ENCODE data around the gene EGFR.
A peak's percentile ranks its signal among the peaks of the same experiment; 100 is the strongest.

The EGFR gene

DNA sequence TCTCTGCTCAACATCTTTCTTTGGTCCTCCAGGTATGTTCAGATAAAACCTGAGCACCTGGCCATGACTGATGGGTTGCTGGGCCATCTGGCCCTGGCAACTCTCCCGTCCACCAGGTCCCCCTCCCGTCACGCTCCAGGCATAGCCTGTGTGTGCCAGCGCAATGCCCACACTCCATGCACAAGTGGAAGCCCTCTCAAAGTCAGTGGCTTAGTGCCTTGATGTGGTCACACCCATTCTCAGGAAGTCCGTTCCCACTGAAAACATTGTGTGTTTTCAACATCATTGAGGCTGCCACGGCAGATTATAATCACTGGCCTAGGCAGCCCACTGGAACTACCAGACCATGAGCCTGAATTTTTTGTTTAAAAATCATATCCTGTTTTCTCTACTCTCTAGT lies 175.7 kb downstream of the EGFR start:
- no peak for DNase-seq

DNA sequence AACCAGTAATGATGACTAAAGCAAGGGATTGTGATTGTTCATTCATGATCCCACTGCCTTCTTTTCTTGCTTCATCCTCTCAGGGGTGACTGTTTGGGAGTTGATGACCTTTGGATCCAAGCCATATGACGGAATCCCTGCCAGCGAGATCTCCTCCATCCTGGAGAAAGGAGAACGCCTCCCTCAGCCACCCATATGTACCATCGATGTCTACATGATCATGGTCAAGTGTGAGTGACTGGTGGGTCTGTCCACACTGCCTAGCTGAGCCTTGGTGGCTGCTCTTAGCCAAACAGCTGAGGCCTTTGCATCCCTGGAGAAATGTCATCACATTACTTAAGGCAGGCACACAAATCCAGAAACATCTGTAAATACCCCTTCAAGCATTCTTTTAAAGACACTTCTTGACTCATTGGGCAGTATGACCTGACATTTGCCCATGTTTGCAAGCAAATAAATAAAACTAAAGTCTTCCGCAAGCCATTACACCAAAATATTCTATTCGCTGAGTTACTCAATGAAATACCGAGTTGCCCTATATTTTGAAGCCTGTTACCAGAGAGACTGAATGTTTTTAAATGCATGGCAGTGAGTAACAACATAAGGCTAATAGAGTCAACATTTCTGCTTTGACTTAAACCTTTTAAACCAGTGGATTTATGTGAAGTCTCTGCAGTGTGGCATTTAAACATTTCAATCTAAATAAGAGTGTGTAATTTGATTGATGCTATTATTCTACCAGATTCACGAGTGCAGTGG lies 180.0 kb downstream of the EGFR start:
- no peak for DNase-seq

DNA sequence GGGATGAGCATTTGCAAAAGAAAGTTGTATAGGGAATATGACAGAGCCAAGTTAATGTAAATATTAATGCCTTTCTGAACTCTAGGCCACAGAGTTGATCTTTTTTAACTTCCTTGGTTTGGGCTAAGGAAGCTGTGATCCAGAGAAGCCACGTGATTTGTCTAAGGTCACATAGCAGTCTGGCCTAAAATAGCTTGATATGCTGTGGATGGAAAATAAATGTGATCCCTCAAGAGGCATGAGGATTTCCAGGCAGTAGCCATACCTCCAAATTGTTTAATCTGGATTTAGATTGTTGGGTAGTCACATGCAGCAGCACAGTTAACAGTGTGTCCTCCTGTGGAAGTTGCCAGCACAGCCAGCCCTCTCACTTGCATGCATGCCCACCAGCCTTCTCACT lies 180.6 kb downstream of the EGFR start:
- no peak for DNase-seq

DNA sequence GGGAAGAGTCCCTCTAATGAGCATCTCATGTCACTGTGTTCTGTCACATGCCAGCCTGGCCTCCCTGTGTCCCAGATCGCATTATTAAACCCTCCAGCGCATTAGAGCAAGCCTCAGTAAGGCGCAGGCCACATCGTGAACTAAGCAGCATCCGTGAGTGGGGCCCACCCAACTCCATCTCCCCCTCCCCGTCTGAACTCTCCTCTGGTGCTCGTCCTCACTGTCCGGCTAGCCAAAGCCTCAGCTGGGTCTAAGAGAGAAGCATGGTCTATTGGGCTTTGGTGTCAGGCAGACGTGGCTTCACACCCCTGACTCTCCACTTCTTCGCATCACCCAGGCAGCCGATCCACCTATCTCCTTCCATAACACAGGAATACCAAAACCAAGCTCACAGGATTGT lies 181.6 kb downstream of the EGFR start:
- DNase-seq: no peak

DNA sequence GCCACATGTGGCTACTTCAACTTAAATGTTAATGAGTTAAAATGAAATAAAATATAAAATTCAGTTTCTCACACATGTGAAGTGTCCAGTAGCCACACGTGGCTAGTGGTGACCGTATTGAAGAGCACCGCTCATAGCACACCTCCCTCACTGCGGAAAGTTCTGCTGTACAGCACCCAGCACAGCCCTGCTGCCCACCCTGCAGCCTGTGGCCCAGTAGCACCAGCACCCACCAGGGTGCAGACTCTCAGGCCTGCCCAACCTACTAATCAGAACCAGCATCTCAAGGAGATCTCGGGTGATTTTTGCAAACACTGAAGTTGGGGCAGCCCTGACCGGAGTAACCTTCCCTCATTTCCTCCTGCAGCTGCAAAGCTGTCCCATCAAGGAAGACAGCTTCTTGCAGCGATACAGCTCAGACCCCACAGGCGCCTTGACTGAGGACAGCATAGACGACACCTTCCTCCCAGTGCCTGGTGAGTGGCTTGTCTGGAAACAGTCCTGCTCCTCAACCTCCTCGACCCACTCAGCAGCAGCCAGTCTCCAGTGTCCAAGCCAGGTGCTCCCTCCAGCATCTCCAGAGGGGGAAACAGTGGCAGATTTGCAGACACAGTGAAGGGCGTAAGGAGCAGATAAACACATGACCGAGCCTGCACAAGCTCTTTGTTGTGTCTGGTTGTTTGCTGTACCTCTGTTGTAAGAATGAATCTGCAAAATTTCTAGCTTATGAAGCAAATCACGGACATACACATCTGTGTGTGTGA lies 183.5 kb downstream of the EGFR start:
- no peak for DNase-seq

DNA sequence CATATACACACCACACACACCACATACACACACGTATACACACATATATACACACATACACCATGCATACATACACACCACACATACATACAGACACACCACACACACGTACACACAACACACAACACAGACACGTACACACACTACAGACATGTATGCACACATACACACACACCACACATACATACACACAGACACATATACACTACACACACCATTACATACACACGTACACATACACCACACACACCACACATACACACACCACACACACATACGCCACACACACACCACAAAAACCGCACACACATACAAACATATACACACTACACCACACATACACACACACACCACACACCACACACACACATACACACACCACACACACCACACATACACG lies 184.5 kb downstream of the EGFR start:
- no peak for DNase-seq

DNA sequence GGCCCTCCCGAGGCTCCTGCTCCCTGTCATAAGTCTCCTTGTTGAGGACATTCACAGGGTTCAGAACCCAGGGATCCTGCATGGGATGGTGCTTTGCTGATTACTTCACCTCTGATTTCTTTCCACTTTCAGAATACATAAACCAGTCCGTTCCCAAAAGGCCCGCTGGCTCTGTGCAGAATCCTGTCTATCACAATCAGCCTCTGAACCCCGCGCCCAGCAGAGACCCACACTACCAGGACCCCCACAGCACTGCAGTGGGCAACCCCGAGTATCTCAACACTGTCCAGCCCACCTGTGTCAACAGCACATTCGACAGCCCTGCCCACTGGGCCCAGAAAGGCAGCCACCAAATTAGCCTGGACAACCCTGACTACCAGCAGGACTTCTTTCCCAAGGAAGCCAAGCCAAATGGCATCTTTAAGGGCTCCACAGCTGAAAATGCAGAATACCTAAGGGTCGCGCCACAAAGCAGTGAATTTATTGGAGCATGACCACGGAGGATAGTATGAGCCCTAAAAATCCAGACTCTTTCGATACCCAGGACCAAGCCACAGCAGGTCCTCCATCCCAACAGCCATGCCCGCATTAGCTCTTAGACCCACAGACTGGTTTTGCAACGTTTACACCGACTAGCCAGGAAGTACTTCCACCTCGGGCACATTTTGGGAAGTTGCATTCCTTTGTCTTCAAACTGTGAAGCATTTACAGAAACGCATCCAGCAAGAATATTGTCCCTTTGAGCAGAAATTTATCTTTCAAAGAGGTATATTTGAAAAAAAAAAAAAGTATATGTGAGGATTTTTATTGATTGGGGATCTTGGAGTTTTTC lies 186.5 kb downstream of the EGFR start:
- DNase-seq: no peak

DNA sequence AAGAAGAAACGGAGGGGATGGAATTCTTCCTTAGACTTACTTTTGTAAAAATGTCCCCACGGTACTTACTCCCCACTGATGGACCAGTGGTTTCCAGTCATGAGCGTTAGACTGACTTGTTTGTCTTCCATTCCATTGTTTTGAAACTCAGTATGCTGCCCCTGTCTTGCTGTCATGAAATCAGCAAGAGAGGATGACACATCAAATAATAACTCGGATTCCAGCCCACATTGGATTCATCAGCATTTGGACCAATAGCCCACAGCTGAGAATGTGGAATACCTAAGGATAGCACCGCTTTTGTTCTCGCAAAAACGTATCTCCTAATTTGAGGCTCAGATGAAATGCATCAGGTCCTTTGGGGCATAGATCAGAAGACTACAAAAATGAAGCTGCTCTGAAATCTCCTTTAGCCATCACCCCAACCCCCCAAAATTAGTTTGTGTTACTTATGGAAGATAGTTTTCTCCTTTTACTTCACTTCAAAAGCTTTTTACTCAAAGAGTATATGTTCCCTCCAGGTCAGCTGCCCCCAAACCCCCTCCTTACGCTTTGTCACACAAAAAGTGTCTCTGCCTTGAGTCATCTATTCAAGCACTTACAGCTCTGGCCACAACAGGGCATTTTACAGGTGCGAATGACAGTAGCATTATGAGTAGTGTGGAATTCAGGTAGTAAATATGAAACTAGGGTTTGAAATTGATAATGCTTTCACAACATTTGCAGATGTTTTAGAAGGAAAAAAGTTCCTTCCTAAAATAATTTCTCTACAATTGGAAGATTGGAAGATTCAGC lies 187.6 kb downstream of the EGFR start:
- DNase-seq: no peak

DNA sequence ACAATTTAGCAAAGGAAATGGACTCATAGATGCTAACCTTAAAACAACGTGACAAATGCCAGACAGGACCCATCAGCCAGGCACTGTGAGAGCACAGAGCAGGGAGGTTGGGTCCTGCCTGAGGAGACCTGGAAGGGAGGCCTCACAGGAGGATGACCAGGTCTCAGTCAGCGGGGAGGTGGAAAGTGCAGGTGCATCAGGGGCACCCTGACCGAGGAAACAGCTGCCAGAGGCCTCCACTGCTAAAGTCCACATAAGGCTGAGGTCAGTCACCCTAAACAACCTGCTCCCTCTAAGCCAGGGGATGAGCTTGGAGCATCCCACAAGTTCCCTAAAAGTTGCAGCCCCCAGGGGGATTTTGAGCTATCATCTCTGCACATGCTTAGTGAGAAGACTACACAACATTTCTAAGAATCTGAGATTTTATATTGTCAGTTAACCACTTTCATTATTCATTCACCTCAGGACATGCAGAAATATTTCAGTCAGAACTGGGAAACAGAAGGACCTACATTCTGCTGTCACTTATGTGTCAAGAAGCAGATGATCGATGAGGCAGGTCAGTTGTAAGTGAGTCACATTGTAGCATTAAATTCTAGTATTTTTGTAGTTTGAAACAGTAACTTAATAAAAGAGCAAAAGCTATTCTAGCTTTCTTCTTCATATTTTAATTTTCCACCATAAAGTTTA lies 188.8 kb downstream of the EGFR start:
- no peak for DNase-seq

DNA sequence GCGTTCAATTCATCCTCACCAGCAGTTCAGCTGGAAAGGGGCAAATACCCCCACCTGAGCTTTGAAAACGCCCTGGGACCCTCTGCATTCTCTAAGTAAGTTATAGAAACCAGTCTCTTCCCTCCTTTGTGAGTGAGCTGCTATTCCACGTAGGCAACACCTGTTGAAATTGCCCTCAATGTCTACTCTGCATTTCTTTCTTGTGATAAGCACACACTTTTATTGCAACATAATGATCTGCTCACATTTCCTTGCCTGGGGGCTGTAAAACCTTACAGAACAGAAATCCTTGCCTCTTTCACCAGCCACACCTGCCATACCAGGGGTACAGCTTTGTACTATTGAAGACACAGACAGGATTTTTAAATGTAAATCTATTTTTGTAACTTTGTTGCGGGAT lies 190.5 kb downstream of the EGFR start:
- DNase-seq: no peak

DNA sequence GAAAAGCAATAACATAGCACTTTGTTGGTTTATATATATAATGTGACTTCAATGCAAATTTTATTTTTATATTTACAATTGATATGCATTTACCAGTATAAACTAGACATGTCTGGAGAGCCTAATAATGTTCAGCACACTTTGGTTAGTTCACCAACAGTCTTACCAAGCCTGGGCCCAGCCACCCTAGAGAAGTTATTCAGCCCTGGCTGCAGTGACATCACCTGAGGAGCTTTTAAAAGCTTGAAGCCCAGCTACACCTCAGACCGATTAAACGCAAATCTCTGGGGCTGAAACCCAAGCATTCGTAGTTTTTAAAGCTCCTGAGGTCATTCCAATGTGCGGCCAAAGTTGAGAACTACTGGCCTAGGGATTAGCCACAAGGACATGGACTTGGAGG lies 191.4 kb downstream of the EGFR start:
- DNase-seq: no peak

DNA sequence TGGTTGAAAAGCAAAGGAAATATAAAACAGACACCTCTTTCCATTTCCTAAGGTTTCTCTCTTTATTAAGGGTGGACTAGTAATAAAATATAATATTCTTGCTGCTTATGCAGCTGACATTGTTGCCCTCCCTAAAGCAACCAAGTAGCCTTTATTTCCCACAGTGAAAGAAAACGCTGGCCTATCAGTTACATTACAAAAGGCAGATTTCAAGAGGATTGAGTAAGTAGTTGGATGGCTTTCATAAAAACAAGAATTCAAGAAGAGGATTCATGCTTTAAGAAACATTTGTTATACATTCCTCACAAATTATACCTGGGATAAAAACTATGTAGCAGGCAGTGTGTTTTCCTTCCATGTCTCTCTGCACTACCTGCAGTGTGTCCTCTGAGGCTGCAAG lies 191.9 kb downstream of the EGFR start:
- DNase-seq: no peak

DNA sequence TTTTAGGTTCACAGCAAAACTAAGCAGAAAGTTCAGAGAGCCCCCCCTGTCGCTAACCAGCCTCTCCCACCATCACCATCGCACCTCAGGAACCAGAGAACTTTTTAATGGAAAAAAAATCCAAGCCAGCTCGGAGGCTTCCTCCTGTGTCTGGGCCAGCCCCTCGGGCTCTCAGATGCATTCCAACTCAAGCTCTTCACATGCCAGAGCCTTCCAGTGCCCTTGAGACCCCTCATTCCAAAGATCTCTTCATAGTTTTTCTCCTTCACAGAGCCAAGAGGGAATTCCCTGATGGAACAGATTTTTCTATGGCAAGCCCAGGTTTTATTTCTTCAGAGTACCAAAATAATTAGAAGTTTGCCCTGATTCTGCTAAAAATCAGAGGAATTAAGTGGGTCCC lies 192.9 kb downstream of the EGFR start:
- no peak for DNase-seq

DNA sequence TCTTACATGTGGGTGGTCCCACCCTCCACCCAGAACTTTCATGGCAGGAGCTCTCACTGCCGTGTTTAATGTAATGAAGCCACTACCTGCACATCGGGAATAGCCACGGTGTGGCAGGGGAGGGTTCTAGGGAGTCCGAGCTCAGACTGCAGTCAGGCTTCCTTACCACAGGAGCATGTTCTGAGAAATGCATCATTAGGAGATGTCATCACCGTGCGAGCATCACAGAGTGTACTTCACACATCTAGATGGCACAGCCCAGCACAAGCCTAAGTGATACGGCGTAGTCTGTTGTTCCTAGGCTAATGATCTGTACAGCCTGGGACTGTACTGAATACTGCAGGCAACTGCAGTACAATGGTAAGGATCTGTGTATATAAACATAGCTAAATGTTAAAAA lies 193.4 kb downstream of the EGFR start:
- no peak for DNase-seq

DNA sequence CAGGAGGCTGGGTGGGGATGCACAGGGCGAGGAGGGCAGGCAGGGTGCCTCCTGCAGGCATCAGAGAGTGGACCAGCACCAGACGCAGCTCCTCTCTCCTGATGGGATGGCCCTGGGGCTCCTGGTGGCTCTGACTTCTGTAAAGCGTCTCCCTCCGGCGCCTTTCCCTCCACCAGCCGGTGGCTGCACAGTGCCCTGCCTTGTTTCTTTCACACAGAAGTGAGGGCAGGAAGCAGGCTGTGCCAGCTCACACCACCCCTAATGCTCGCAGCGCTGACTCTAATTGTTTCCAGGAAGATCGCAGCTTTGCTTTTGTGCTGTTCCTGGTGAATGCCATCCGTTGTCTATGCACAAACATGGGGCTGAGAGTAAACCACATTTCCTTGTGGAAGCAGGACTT lies 194.0 kb downstream of the EGFR start:
- DNase-seq: no peak

DNA sequence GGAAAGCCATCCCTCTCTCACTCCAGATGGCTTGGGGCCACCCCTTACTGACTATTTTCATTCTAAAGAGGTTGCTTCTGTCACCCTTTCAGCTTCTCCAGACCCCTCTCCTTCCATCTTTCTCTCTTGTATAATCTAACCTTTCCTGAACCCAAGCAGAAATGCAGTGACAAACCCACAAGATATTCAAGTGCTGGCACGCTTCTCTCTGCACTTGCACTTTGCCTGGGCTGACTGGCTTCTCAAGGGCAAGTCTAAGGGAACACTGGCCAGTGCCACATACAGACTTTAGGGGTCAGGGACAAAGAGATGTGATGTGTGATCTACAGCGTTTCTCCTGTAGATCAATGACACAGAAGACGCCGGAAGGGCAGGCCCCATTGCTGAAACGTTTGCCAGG lies 195.9 kb downstream of the EGFR start:
- no peak for DNase-seq

DNA sequence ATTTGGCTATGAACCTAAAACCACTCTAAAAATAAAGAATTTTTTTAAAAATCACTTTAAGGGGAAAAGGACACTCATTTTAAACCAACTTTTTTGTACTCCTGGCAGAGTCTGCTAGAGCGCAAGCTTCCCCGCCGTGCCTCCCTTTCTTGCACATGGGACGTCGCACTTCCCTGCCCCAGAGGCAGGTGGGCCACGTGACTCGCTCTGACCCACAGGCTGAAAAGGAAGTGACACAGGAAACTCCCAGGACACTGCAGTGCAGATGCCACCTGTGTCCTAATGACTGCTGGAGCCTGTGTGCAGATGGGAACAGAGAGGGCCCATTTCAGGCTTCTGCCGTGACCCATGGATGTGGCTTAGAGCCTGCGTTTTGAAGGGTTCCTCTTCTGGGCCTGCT lies 204.2 kb downstream of the EGFR start:
- peak; percentile 7 for DNase-seq

DNA sequence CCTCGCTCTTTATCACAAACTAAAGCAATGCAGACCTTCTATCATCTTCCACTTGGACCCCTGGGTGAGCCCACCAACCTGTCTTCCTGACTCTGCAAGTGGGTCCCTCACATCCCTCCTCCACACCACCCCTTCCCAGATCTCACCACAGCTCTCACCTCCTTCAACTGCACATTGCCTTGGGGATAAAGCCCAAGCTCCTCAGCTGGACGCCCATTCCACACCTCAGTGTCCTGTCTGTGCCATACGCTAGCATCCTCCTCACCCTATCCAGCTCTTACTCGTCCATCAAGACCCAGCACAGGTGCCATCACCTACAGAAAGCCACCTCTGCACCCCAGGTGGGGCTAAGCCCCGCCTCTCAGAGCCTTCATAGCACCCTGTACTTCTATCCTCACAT lies 205.3 kb downstream of the EGFR start:
- no peak for DNase-seq

DNA sequence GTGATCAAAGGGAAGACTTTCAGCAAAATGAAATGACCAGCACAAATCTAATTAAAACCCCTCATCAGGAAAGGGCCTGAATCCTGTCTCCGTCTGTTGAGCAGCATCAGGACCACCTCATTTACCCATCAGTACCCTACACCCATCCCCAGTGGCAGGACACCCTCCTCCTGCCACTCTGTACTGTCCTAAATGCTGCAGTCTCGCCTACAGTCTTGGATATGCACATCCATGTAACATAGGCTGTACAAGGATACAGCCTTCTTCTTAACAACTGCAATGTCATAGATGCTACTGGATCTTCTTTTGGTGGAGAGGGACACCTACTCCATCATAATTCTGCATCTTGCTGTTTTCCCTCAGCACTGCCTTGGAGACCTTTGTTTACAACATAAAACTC lies 206.0 kb downstream of the EGFR start:
- DNase-seq: no peak

DNA sequence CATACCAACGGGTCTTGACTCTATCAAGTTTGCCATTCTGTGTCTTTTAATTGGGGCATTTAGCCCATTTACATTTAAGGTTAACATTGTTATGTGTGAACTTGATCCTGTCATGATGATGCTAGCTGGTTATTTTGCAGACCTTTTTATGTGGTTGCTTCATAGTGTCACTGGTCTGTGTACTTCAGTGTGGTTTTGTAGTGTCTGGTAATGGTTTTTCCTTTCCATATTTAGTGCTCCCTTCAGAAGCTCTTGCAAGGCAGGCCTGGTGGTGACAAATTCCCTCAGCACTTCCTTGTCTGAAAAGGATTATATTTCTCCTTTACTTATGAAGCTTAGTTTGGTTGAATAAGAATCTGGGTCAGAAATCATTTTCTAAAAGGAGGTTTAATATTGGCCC lies 211.2 kb downstream of the EGFR start:
- DNase-seq: no peak

DNA sequence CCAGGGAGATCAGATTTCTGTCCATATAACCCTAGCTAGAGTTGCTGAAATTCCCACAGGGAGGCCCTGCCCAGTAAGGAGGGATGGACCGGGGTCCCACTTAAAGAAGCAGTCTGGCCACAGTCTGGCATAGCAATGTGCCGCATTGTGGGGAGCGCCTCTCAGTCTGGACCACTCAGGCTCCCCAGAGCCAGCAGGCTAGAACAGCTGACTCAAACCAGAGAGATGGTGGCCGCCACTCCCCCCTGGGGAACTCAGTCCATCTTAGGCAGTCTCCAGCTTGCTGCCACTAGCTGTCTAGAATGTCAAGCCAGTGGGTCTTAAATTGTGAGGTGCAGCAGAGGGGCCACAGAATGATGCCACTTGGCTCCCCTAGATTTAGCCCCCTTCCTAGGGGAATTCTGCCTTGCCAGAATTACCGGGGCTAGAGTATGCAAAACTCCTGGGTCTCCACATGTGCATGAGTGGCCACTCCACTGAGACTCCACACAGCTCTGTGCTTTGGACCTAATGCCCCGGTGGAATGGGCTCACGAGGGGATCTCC lies 213.0 kb downstream of the EGFR start:
- DNase-seq: no peak

DNA sequence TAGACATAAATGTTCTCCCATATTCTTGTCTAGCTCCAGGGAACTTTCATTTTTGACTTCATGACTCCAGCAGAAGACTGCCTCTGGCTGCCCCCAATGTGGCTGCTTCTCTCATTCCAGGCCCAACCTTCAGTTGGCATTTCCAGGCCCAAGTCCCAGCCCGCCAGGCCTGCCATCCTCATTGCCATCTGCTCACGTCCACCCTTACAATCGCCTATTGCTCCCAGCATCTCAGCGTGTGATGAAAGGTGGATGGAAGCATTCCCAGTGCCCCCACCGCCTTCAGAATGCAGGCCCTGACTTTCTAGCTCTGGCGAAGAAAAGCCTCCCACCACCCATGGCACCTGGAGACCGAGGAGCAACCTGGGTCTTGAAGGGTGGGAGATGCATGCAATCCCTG lies 214.2 kb downstream of the EGFR start:
- no peak for DNase-seq
